HG02943 (cell line): ENCODE results near the gene MYOCD.
"Not testable (repeated sequence)": the region's sequence is repeated elsewhere in the genome, so short reads cannot be mapped to it uniquely, and the experiment has no call there.

Experiments
- ATAC-seq: cut with Tn5 transposase; IDR thresholded peaks from one replicate; pipeline ENCODE4 v1.9.1; 2021; ENCODE audit warnings: mild to moderate bottlenecking, low read depth, moderate library complexity; ENCODE audit not compliant: unreplicated experiment

Gene MYOCD

GRCh38 chr17:12665263-12666210, at the start of gene MYOCD:
Gene MYOCD (plus strand): TSS chr17:12665890. CDS start chr17:12666189, 299 bp downstream.
- ATAC-seq: no peak

- ATAC-seq: no peak
These were observed 49.5 kb upstream of the MYOCD start for GRCh38 chr17:12616161-12616560.

- no peak for ATAC-seq
These were observed 47.1 kb upstream of the MYOCD start for GRCh38 chr17:12618557-12618956.

GRCh38 chr17:12619459-12620199, 46.1 kb upstream of the MYOCD start:
- ATAC-seq: no peak

GRCh38 chr17:12620200-12620720, 45.4 kb upstream of the MYOCD start:
- ATAC-seq: no peak

GRCh38 chr17:12622726-12623125, 43.0 kb upstream of the MYOCD start:
- no peak for ATAC-seq

- no peak for ATAC-seq
These were observed 42.4 kb upstream of the MYOCD start for GRCh38 chr17:12623220-12623848.

GRCh38 chr17:12624211-12624610, 41.5 kb upstream of the MYOCD start:
- ATAC-seq: no peak

- no peak for ATAC-seq
These were observed 40.6 kb upstream of the MYOCD start for GRCh38 chr17:12625092-12625491.

- ATAC-seq: no peak
These were observed 38.5 kb upstream of the MYOCD start for GRCh38 chr17:12627177-12627629.

GRCh38 chr17:12627781-12628451, 37.8 kb upstream of the MYOCD start:
- ATAC-seq: no peak

GRCh38 chr17:12631076-12631475, 34.6 kb upstream of the MYOCD start:
- ATAC-seq: no peak

GRCh38 chr17:12632785-12633184, 32.9 kb upstream of the MYOCD start:
- ATAC-seq: no peak

- no peak for ATAC-seq
These were observed 30.8 kb upstream of the MYOCD start for GRCh38 chr17:12634789-12635414.

- not testable (repeated sequence) for ATAC-seq
These were observed 29.7 kb upstream of the MYOCD start for GRCh38 chr17:12635996-12636395.

- no peak for ATAC-seq
These were observed 28.7 kb upstream of the MYOCD start for GRCh38 chr17:12637015-12637414.

- ATAC-seq: no peak
These were observed 27.7 kb upstream of the MYOCD start for GRCh38 chr17:12637745-12638651.

- ATAC-seq: no peak
These were observed 25.3 kb upstream of the MYOCD start for GRCh38 chr17:12640364-12640763.

- ATAC-seq: no peak
These were observed 24.6 kb upstream of the MYOCD start for GRCh38 chr17:12641084-12641483.
